Ecto neural progenitor cell (in vitro differentiated cells): Measurements from ENCODE around the gene MTUS2.

ENCODE experiments used
- DNase-seq: peaks from one replicate; pipeline ENCODE4 v3.0.0-alpha.2; 2018; ENCODE audit warnings: low spot score

MTUS2 gene

GRCh38 chr13:29548722-29549121, 728.6 kb downstream of the MTUS2 start:
- DNase-seq = no peak

GRCh38 chr13:29550430-29550988, 730.4 kb downstream of the MTUS2 start:
- DNase-seq = no peak

DNA sequence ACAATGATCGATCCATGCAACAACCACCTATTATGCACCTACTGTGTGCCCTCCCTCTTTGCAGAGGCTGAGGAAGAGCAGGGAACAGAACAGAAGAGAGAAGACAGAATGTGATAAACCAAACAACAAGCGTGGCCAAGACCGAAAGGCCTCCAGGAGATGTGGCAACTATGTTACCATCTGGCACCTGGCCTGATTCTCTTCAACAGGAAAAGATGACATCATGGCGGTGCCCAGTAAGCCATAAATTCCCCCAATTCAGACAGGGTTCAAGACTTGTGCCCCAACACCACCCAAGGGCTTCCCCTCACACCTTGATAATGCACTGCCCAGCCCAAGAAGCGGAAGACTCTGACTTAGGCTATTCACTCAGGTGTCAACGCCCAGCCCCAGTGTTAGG, 731.1 kb downstream of the MTUS2 start:
- DNase-seq = no peak
